H9 (cell line): ENCODE results near the gene PTPRK. TPM values are rescaled to one million over a fixed set of nuclear protein-coding genes. Genes with fewer than 3 reads are reported as not detected.

Experiments
- DNase-seq: peaks from one replicate; pipeline ENCODE4 v3.0.0-alpha.2; 2017
- H2AFZ ChIP-seq: one replicate; pipeline ENCODE4 v1.6.1; 2013; ENCODE audit warnings: mild to moderate bottlenecking, low read length, control low read depth, moderate library complexity
- H2AK5ac ChIP-seq: 2 replicates; pipeline ENCODE4 v1.6.1; 2013; ENCODE audit warnings: low read length, control low read depth, mixed read lengths; ENCODE audit not compliant: insufficient read length
- H2BK120ac ChIP-seq: one replicate; pipeline ENCODE4 v1.6.1; 2013; ENCODE audit warnings: low read depth, mild to moderate bottlenecking, low read length, control low read depth, inconsistent platforms; ENCODE audit not compliant: poor library complexity, severe bottlenecking
- H2BK12ac ChIP-seq: 2 replicates; pipeline ENCODE4 v1.6.1; 2013; ENCODE audit warnings: low read length, control low read depth, mixed read lengths, low read depth; ENCODE audit not compliant: insufficient read length
- H2BK15ac ChIP-seq: 2 replicates; pipeline ENCODE4 v1.6.1; 2013; ENCODE audit warnings: low read depth, low read length, control low read depth
- H2BK20ac ChIP-seq: one replicate; pipeline ENCODE4 v1.6.1; 2013; ENCODE audit warnings: low read depth, mild to moderate bottlenecking, low read length, control low read depth, inconsistent platforms; ENCODE audit not compliant: poor library complexity, severe bottlenecking
- H2BK5ac ChIP-seq: 2 replicates; pipeline ENCODE4 v1.6.1; 2013; ENCODE audit warnings: low read length, control low read depth, mixed read lengths; ENCODE audit not compliant: insufficient read length
- H3K14ac ChIP-seq: 2 replicates; pipeline ENCODE4 v1.6.1; 2013; ENCODE audit warnings: low read length, control low read depth; ENCODE audit not compliant: insufficient read depth
- H3K18ac ChIP-seq: 2 replicates; pipeline ENCODE4 v1.6.1; 2013; ENCODE audit warnings: low read depth, mild to moderate bottlenecking, mixed read lengths, low read length, control low read depth; ENCODE audit not compliant: insufficient read length
- H3K23ac ChIP-seq: 2 replicates; pipeline ENCODE4 v1.6.1; 2013; ENCODE audit warnings: low read length, control low read depth, mixed read lengths, low read depth; ENCODE audit not compliant: insufficient read length
- H3K23me2 ChIP-seq: 2 replicates; pipeline ENCODE4 v1.6.1; 2013; ENCODE audit warnings: low read depth, mild to moderate bottlenecking, mixed read lengths, low read length, control low read depth; ENCODE audit not compliant: insufficient read length, poor library complexity, severe bottlenecking
- H3K27ac ChIP-seq: 2 replicates; pipeline ENCODE4 v1.5.1; 2013; ENCODE audit warnings: low read length, control low read depth, mixed read lengths, low read depth; ENCODE audit not compliant: insufficient read length
- H3K27me3 ChIP-seq: 2 replicates; pipeline ENCODE4 v1.6.1; 2013; ENCODE audit warnings: low read length, control low read depth, inconsistent platforms; ENCODE audit not compliant: insufficient read depth
- H3K4ac ChIP-seq: 2 replicates; pipeline ENCODE4 v1.6.1; 2013; ENCODE audit warnings: low read depth, mild to moderate bottlenecking, control low read depth, inconsistent platforms, low read length, moderate library complexity
- H3K4me1 ChIP-seq: 2 replicates; pipeline ENCODE4 v1.6.1; 2013; ENCODE audit warnings: low read length, control low read depth, inconsistent platforms; ENCODE audit not compliant: insufficient read depth
- H3K4me2 ChIP-seq: 2 replicates; pipeline ENCODE4 v1.6.1; 2013; ENCODE audit warnings: low read length, control low read depth, mixed read lengths; ENCODE audit not compliant: insufficient read length, insufficient read depth
- H3K56ac ChIP-seq: 2 replicates; pipeline ENCODE4 v1.6.1; 2013; ENCODE audit warnings: low read depth, mild to moderate bottlenecking, mixed read lengths, low read length, control low read depth; ENCODE audit not compliant: insufficient read length
- H3K79me1 ChIP-seq: 2 replicates; pipeline ENCODE4 v1.6.1; 2013; ENCODE audit warnings: low read depth, mild to moderate bottlenecking, moderate library complexity, low read length, control low read depth, inconsistent platforms; ENCODE audit not compliant: insufficient read depth, poor library complexity, severe bottlenecking
- H3K79me2 ChIP-seq: 2 replicates; pipeline ENCODE4 v1.6.1; 2013; ENCODE audit warnings: low read length, control low read depth, inconsistent platforms; ENCODE audit not compliant: insufficient read depth
- H3K9ac ChIP-seq: 2 replicates; pipeline ENCODE4 v1.6.1; 2013; ENCODE audit warnings: low read length, control low read depth, mixed read lengths; ENCODE audit not compliant: insufficient read length; ENCODE audit errors: extremely low read depth
- H3K9me3 ChIP-seq: one replicate; pipeline ENCODE4 v1.6.1; 2013; ENCODE audit warnings: low read depth, low read length, inconsistent platforms; ENCODE audit not compliant: control insufficient read depth
- H3T11ph ChIP-seq: one replicate; pipeline ENCODE4 v1.6.1; 2013; ENCODE audit warnings: mild to moderate bottlenecking, low read length, control low read depth, inconsistent platforms
- H4K20me1 ChIP-seq: one replicate; pipeline ENCODE4 v1.6.1; 2013; ENCODE audit not compliant: control insufficient read depth, insufficient read length, insufficient read depth
- H4K5ac ChIP-seq: 2 replicates; pipeline ENCODE4 v1.6.1; 2013; ENCODE audit warnings: low read depth, mild to moderate bottlenecking, mixed read lengths, low read length, control low read depth; ENCODE audit not compliant: insufficient read length
- H4K8ac ChIP-seq: replicated peaks from 2 replicates; pipeline ENCODE4 v1.6.1; 2013; ENCODE audit warnings: low read length, control low read depth, mixed read lengths, low read depth; ENCODE audit not compliant: insufficient read length
- H4K91ac ChIP-seq: 2 replicates; pipeline ENCODE4 v1.6.1; 2013; ENCODE audit warnings: low read depth, mild to moderate bottlenecking, moderate library complexity, mixed read lengths, low read length, control low read depth; ENCODE audit not compliant: insufficient read length
- H3K27ac Mint-ChIP-seq, 3 experiments: 2 replicates in 2 of 3; 3 replicates in 1 of 3; pipeline ENCODE4 v1.8.0; 2020 to 2021; ENCODE audit warnings: mixed read lengths in 3 of 3, mild to moderate bottlenecking in 1 of 3, moderate library complexity in 1 of 3
- H3K27me3 Mint-ChIP-seq: 2 replicates; pipeline ENCODE4 v1.8.0; 2021; ENCODE audit warnings: low read depth, mild to moderate bottlenecking, moderate library complexity, mixed read lengths
- H3K36me3 Mint-ChIP-seq, 3 experiments: 2 replicates in 2 of 3; 3 replicates in 1 of 3; pipeline ENCODE4 v1.8.0; 2020 to 2021; ENCODE audit warnings: low read depth in 3 of 3, mixed read lengths in 3 of 3; ENCODE audit not compliant: insufficient read depth in 1 of 3
- H3K4me1 Mint-ChIP-seq, 2 experiments: 2 replicates each; pipeline ENCODE4 v1.8.0; 2020; ENCODE audit warnings: mixed read lengths in 2 of 2
- H3K4me3 Mint-ChIP-seq, 2 experiments: 2 replicates in 1 of 2; 3 replicates in 1 of 2; pipeline ENCODE4 v1.8.0; 2020 to 2021; ENCODE audit warnings: mild to moderate bottlenecking in 2 of 2, mixed read lengths in 2 of 2, moderate library complexity in 1 of 2
- H3K9me3 Mint-ChIP-seq, 2 experiments: 2 replicates in 1 of 2; 3 replicates in 1 of 2; pipeline ENCODE4 v1.8.0; 2020; ENCODE audit warnings: mild to moderate bottlenecking in 2 of 2, mixed read lengths in 2 of 2, moderate library complexity in 1 of 2
- WGBS: extraction: QIAGEN DNeasy Blood & Tissue Kit; methylation state at CpG from one replicate; pipeline ENCODE4 v1.1.7; 2013; ENCODE audit warnings: missing lambda C conversion rate, low lambda C conversion rate, mixed read lengths; ENCODE audit not compliant: insufficient read length; ENCODE audit errors: extremely low coverage; 5-methylcytosine and 5-hydroxymethylcytosine counted together
- total RNA-seq: library from RNA; stranded (reverse); gene quantifications from 2 replicates; pipeline ENCODE4 v1.2.1, GENCODE V29; 2021
- TF ChIP-seq, protein P1 (sequence below): fragments of 200-600 bp; sonication (generic); conservative IDR thresholded peaks from 3 replicates; pipeline ENCODE4 v1.8.0; 2021; ENCODE audit warnings: antibody characterized with exemption, mild to moderate bottlenecking

PTPRK gene
- total RNA-seq, 1 experiment from 2014 or later, result 47.9 TPM

DNA sequence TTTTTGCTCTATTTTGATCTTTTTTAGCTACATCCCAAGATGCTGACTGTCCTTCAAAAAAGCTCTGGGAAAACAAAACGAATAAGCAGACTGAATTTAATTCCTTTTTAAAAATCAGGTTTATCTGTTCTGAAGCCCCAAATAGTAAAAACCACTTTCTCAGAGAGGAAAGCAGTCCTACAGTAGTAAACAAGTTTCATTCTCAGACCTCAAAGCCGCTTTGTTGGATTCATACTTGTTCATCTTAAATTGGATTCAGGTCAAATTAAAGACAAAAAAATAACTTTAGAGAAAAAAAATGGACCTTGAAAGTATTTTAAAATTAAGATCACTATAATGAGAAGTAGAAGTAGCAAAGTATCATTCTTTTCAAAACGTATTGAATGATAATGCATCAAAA lies 523.5 kb downstream of the PTPRK start:
- Mint-ChIP-seq H3K4me1 (peaks cover 4% of the 10 kb centered on the region in 2 experiments; a peak in 3 of 4 replicates), H3K27me3 (no peaks in the 10 kb centered on the region), H3K27ac (no peak overlapping the region), H3K9me3 (no peaks in the 10 kb centered on the region), H3K36me3 (no peaks in the 10 kb centered on the region), H3K4me3 (no peak overlapping the region)
- H3T11ph ChIP-seq, result no peak overlapping the region
- H3K23ac ChIP-seq, result no peak overlapping the region
- H3K4ac ChIP-seq, result no peak overlapping the region
- no peaks in the 10 kb centered on the region for H3K27me3 ChIP-seq
- H4K5ac ChIP-seq, result no peak overlapping the region
- no peak overlapping the region for H3K56ac ChIP-seq
- no peak overlapping the region for H2AK5ac ChIP-seq
- no peak overlapping the region for H2BK5ac ChIP-seq
- no peaks in the 10 kb centered on the region for H3K79me2 ChIP-seq
- H2BK12ac ChIP-seq, result no peak overlapping the region
- no CpG with 5 or more reads among the region's 3 CpGs for WGBS
- H3K4me2 ChIP-seq, result no peak overlapping the region
- H3K23me2 ChIP-seq, result no peaks in the 10 kb centered on the region
- H2BK20ac ChIP-seq, result no peak overlapping the region
- H3K4me1 ChIP-seq, result no peaks in the 10 kb centered on the region
- no peak overlapping the region for H3K27ac ChIP-seq
- H2BK15ac ChIP-seq, result no peak overlapping the region
- no peak overlapping the region for H4K91ac ChIP-seq
- no peak overlapping the region for H3K14ac ChIP-seq
- H2AFZ ChIP-seq, result no peak overlapping the region
- no peaks in the 10 kb centered on the region for H4K20me1 ChIP-seq
- no peaks in the 10 kb centered on the region for H3K79me1 ChIP-seq
- H2BK120ac ChIP-seq, result no peak overlapping the region
- no peak overlapping the region for H3K18ac ChIP-seq
- no peak for DNase-seq
- no peaks in the 10 kb centered on the region for H3K9me3 ChIP-seq
- H3K9ac ChIP-seq, result no peak overlapping the region
- no peak overlapping the region for H4K8ac ChIP-seq
- TF ChIP-seq, protein P1, sequence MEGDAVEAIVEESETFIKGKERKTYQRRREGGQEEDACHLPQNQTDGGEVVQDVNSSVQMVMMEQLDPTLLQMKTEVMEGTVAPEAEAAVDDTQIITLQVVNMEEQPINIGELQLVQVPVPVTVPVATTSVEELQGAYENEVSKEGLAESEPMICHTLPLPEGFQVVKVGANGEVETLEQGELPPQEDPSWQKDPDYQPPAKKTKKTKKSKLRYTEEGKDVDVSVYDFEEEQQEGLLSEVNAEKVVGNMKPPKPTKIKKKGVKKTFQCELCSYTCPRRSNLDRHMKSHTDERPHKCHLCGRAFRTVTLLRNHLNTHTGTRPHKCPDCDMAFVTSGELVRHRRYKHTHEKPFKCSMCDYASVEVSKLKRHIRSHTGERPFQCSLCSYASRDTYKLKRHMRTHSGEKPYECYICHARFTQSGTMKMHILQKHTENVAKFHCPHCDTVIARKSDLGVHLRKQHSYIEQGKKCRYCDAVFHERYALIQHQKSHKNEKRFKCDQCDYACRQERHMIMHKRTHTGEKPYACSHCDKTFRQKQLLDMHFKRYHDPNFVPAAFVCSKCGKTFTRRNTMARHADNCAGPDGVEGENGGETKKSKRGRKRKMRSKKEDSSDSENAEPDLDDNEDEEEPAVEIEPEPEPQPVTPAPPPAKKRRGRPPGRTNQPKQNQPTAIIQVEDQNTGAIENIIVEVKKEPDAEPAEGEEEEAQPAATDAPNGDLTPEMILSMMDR, result no peak
